Activated T-helper 1 cell treated with anti-CD3 and anti-CD28 coated beads, Interleukin-2, amount 50 U/mL, for 16 hours (primary cell): ENCODE results near the gene CYLD.

ENCODE experiments used
- DNase-seq, 2 donors: peaks; one replicate each; pipeline ENCODE4 v3.0.0-alpha.2; 2020; ENCODE audit warnings: low read depth in 1 of 2, low spot score in 1 of 2

The CYLD gene

DNA sequence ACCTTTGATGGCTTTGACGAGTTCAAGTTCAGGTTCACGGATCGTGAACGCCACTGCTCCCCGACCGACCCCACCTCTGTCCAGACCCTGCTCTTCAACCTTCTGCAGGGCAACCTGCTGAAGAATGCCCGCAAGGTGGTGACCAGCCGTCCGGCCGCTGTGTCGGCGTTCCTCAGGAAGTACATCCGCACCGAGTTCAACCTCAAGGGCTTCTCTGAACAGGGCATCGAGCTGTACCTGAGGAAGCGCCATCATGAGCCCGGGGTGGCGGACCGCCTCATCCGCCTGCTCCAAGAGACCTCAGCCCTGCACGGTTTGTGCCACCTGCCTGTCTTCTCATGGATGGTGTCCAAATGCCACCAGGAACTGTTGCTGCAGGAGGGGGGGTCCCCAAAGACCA is 30.8 kb upstream of the CYLD start:
- DNase-seq: no peak

- DNase-seq: no peak
Observed at GRCh38 chr16:50711862-50712559, 29.9 kb upstream of the CYLD start.

DNA sequence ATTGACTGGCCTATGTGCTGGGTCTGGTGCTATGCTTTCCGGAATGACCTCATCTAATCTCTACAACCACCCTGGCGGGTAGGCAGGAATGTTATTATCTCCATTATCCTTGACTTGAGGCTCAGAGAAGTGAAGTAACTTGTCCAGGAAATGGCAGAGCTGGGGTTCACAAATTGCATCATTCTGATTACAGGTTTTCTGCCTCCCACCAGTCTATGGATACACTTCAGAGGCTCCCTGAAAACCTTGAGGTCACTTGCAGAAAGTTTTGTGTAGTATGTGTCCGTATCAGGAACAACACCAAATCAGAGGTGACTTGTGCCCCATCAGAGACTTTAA is 29.4 kb upstream of the CYLD start:
- DNase-seq: no peak

DNA sequence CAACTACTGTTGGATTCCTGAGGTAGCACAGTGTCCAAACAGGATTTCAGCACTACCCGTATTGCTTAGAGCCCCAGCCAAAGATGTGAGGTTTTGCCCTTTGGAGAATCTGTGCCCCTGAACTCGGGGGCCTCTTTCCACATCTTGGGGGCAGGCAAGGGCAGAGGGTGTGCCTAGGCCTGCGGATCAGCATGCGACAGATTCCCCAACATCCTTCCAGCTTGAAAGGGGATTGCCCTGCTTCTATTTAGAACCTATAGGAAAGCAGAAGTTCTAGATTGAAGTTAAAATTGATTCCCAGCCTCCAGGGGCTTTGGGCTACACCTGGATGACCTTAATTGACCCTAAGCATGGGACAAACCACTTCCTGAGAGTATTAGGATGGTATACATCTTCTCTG is 28.9 kb upstream of the CYLD start:
- DNase-seq: no peak

- DNase-seq: no peak
Observed at GRCh38 chr16:50717091-50717490, 24.8 kb upstream of the CYLD start.

GRCh38 chr16:50717494-50717893 is 24.4 kb upstream of the CYLD start:
- DNase-seq: no peak

GRCh38 chr16:50718061-50718760 is 23.7 kb upstream of the CYLD start:
- DNase-seq: no peak

DNA sequence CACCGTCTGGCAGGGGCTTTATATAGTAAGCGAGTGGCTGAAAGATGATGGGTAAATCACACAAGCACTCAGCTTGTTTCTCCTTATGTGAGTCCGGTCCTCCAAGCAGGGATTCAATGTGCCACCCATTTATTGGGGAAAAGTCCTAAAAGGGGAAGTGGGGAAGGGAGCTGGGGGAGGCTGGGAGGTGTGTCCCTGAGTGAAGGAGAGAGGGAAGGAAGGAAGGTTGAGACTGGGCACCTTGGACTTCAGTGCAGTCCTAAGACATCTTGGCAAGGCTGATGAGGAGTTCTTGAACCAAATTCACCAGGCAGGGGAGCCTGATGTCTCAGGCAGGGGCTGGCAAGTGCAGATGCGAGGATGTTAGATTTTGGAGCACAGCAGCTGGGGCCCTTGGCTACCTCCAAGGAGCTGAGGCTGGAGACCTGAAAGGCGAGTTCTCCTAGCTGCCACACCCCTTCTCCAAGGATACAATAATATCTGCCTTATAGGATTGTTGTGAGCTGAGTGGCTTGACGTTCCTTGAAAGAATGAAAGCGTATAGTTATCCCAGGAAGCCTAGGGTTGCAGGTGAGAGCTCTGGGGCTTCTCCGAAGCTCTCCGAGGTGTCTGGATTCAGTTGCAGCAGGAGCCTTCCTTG is 23.0 kb upstream of the CYLD start:
- no peak for DNase-seq

- DNase-seq: no peak
Observed at GRCh38 chr16:50719401-50720337, 22.2 kb upstream of the CYLD start.

DNA sequence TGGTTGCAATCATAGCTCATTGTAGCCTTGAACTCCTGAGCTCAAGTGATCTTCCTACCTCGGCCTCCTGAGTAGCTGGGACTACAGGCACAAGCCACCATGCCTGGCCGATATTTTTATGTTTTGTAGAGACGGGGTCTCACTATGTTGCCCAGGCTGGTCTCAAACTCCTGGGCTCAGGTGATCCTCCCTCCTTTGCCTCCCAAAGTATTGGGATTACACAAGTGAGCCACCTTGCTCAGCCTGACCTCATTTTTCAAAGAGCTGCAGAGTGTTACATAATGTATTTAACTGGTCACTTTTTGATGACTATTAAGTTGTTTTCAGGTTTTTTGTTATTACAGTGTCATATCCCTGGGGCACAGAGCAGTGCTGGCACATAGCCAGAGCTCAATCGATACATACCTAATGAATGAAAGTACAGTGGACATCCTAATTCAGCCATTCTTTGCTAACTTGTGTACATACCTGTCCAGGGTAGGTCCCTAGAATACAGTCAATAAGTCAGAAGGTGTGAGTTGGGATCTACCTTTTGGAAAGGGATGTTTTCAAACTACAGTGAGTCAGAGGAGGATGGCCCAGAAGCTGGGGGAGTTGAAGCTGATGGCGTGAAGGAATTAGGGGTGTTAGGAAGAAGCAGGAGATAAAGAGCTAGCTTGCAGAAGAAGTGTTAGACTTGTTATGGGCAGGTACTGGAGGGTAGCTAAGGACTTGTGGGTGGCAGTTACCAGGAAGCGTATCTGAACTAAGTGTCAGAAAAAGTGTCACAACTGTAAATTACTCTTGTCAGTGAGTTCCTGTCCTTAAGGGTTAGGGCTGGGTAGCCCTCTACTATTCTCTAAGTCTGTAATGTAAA is 20.1 kb upstream of the CYLD start:
- no peak for DNase-seq

- no peak for DNase-seq
Observed at GRCh38 chr16:50722405-50722737, 19.5 kb upstream of the CYLD start.

GRCh38 chr16:50722960-50723359 is 18.9 kb upstream of the CYLD start:
- DNase-seq: no peak

DNA sequence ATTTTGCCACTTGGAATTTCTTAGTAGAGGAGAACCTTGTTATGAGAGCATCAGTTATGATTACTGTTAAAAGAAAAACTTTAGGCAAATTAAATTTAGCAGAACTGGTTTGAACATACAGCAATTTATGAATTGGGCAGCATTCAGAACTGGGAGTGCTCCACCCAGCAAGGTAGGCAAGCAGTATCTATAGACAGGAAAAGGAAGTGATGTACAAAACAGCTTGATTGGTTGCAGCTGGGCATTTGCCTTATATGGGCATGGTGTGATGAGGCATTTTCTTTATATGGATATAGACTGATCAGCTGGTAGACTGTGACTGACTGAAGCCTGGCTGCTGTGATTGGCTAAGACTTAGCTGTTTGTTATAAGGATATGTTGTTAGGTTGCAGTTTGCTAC is 17.6 kb upstream of the CYLD start:
- DNase-seq: no peak

DNA sequence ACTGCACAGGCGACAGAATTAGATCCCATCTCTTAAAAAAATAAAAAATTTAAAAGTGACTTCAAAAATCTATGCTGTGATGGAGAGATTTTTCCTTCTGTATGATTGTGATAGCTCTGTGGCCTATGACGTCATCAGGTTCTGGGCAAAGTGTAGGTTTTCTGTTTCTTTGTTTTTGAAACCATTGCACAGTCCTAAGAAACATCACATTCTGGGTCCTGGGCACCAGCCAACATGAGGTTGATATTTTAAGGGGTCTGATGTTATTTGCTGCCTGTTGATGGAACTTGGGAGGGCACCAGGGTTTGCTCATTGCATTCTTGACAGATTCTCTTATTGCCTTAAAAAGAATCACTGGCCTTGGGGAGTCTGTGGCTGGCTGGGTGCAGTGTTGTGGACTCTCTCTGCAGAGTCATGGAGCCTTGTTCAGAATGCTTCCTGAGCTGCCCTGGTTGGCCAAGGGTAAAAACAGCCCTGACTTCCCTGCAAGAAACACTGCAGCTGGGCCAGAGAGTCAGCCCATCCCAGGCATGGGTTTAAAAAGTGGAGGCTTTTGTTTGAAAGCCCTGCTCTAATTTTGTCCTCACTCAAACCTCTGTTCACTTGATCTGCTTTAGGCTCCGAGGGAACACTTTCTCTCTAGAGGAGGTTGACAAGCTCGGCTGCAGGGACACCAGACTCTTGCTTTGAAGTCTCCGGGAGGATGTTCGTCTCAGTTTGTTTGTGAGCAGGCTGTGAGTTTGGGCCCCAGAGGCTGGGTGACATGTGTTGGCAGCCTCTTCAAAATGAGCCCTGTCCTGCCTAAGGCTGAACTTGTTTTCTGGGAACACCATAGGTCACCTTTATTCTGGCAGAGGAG is 10.5 kb upstream of the CYLD start:
- no peak for DNase-seq

DNA sequence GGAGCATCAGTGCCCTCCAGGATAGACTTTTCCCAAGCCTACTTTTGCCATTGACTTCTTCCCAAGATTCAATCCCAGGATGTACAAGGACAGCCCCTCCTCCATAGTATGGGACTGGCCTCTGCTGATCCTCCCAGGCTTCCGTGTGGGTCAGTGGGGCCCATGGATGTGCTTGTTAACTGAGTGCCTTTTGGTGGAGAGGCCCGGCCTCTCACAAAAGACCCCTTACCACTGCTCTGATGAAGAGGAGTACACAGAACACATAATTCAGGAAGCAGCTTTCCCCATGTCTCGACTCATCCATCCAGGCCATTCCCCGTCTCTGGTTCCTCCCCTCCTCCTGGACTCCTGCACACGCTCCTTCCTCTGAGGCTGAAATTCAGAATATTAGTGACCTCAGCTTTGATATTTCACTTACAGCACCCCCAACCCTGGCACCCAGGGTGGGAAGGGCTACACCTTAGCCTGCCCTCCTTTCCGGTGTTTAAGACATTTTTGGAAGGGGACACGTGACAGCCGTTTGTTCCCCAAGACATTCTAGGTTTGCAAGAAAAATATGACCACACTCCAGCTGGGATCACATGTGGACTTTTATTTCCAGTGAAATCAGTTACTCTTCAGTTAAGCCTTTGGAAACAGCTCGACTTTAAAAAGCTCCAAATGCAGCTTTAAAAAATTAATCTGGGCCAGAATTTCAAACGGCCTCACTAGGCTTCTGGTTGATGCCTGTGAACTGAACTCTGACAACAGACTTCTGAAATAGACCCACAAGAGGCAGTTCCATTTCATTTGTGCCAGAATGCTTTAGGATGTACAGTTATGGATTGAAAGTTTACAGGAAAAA is 9.7 kb upstream of the CYLD start:
- no peak for DNase-seq

- DNase-seq: no peak
Observed at GRCh38 chr16:50733468-50733867, 8.4 kb upstream of the CYLD start.

GRCh38 chr16:50735629-50736122 is 6.2 kb upstream of the CYLD start:
- no peak for DNase-seq

GRCh38 chr16:50736448-50736847 is 5.4 kb upstream of the CYLD start:
- no peak for DNase-seq
